Endothelial cell of umbilical vein (primary cell): ENCODE measurements around the gene AP4M1. TPM values are rescaled to one million over a fixed set of nuclear protein-coding genes. Genes with fewer than 3 reads are reported as not detected.

Source experiments
- BruUV-seq: library from RNA; stranded (reverse); fragments of 400-500 nt; replicated peaks from 2 replicates; lab custom pipeline; 2021; lab: Mats Ljungman, UMichigan
- CTCF ChIA-PET: fragments of 300-600, 350-600 bp; sonication (Branson Sonifier 250); formaldehyde crosslinking; loops from one replicate; lab custom pipeline; 2021; ENCODE audit warnings: antibody characterized with exemption, inconsistent platforms; lab: Charles Lee
- POLR2A ChIA-PET: fragments of 300-600, 350-600 bp; sonication (Branson Sonifier 250); formaldehyde crosslinking; loops from one replicate; lab custom pipeline; 2021; ENCODE audit warnings: antibody characterized with exemption, inconsistent platforms; lab: Charles Lee
- DNase-seq: peaks from one replicate; pipeline ENCODE4 v3.0.0-alpha.2; 2011; ENCODE audit warnings: low read depth, low spot score
- FAIRE-seq: peaks from 2 replicates; lab custom pipeline; 2011; peaks lifted over from hg19 to GRCh38; lab: Jason Lieb, UNC
- H2AFZ ChIP-seq: 2 replicates; pipeline ENCODE4 v1.6.0; 2012; ENCODE audit warnings: low read depth, low read length, control low read depth, inconsistent platforms
- H3K27ac ChIP-seq: 2 replicates; pipeline ENCODE4 v1.5.1; 2011; ENCODE audit warnings: low read depth, mild to moderate bottlenecking, control low read depth, low read length, moderate library complexity; ENCODE audit not compliant: insufficient read depth
- H3K27me3 ChIP-seq, 2 experiments: 2 replicates each; pipeline versions ENCODE4 v1.6.0 to v1.6.1; 2011; ENCODE audit warnings: low read length in 2 of 2, mixed read lengths in 1 of 2; ENCODE audit not compliant: control insufficient read depth in 2 of 2, insufficient read depth in 2 of 2
- H3K36me3 ChIP-seq, 2 experiments: 2 replicates in 1 of 2; 3 replicates in 1 of 2; pipeline ENCODE4 v1.5.1; 2011; ENCODE audit warnings: low read length in 2 of 2, mild to moderate bottlenecking in 1 of 2, moderate library complexity in 1 of 2; ENCODE audit not compliant: control insufficient read depth in 2 of 2, insufficient read depth in 2 of 2; ENCODE audit errors: extremely low read depth in 1 of 2
- H3K4me1 ChIP-seq: 3 replicates; pipeline ENCODE4 v1.5.1; 2011; ENCODE audit warnings: mild to moderate bottlenecking, low read length; ENCODE audit not compliant: control insufficient read depth, insufficient read depth; ENCODE audit errors: extremely low read depth
- H3K4me2 ChIP-seq: 2 replicates; pipeline ENCODE4 v1.6.1; 2011; ENCODE audit warnings: low read length, control low read depth, mixed read lengths; ENCODE audit not compliant: insufficient read depth
- H3K4me3 ChIP-seq, 3 experiments: fragments of 200-600 bp in 1 of 3; sonication (generic), shearing (Covaris generic) in 1 of 3; replicated peaks in 1 of 3; 2 replicates each; pipeline ENCODE4 v1.5.1; 2011 to 2016; ENCODE audit warnings: control low read depth in 3 of 3, low read length in 3 of 3, mild to moderate bottlenecking in 2 of 3, inconsistent platforms in 1 of 3, low read depth in 1 of 3, moderate library complexity in 1 of 3; ENCODE audit not compliant: insufficient read depth in 1 of 3
- H3K79me2 ChIP-seq: 2 replicates; pipeline ENCODE4 v1.6.0; 2012; ENCODE audit warnings: low read length, inconsistent platforms; ENCODE audit not compliant: control insufficient read depth, insufficient read depth
- H3K9ac ChIP-seq: replicated peaks from 2 replicates; pipeline ENCODE3; 2011; ENCODE audit warnings: low read length, control low read depth; ENCODE audit not compliant: insufficient read depth; ENCODE audit errors: extremely low read depth
- H3K9me1 ChIP-seq: replicated peaks from 3 replicates; pipeline ENCODE4 v1.6.0; 2011; ENCODE audit warnings: mild to moderate bottlenecking, low read length; ENCODE audit not compliant: control insufficient read depth, insufficient read depth; ENCODE audit errors: extremely low read depth
- H3K9me3 ChIP-seq: replicated peaks from 2 replicates; pipeline ENCODE4 v1.5.1; 2012; ENCODE audit warnings: low read length, inconsistent platforms; ENCODE audit not compliant: control insufficient read depth, insufficient read depth
- H4K20me1 ChIP-seq: replicated peaks from 2 replicates; pipeline ENCODE3; 2011; ENCODE audit warnings: mild to moderate bottlenecking, low read length; ENCODE audit not compliant: control insufficient read depth, insufficient read depth; ENCODE audit errors: extremely low read depth
- CTCF ChIP-seq, 2 donors: IDR thresholded peaks; 1 replicate in 1 of 2; 2 replicates in 1 of 2; pipeline ENCODE4 v1.5.1; 2011; ENCODE audit warnings: low read length in 2 of 2, mild to moderate bottlenecking in 2 of 2, moderate library complexity in 2 of 2, control low read depth in 1 of 2, inconsistent platforms in 1 of 2, low read depth in 1 of 2; ENCODE audit not compliant: insufficient read depth in 1 of 2; ENCODE audit errors: extremely low read depth in 1 of 2
- EZH2 ChIP-seq: IDR thresholded peaks from 2 replicates; pipeline ENCODE4 v1.6.1; 2012; ENCODE audit warnings: borderline replicate concordance, low read depth, mild to moderate bottlenecking, moderate library complexity, low read length, inconsistent platforms; ENCODE audit not compliant: severe bottlenecking
- FOS ChIP-seq: IDR thresholded peaks from 2 replicates; pipeline ENCODE4 v1.6.1; 2011; ENCODE audit warnings: mild to moderate bottlenecking, low read length, moderate library complexity, borderline replicate concordance; ENCODE audit not compliant: insufficient read depth
- GATA2 ChIP-seq: IDR thresholded peaks from 2 replicates; pipeline ENCODE4 v1.7.0; 2011; ENCODE audit warnings: low read depth, mild to moderate bottlenecking, moderate library complexity, mixed read lengths, low read length; ENCODE audit not compliant: insufficient read length, insufficient read depth
- JUN ChIP-seq: IDR thresholded peaks from 2 replicates; pipeline ENCODE4 v1.6.1; 2011; ENCODE audit warnings: borderline replicate concordance, low read depth; ENCODE audit not compliant: insufficient read length, insufficient read depth
- MAX ChIP-seq: IDR thresholded peaks from 2 replicates; pipeline ENCODE4 v1.6.1; 2011; ENCODE audit not compliant: insufficient read depth, insufficient read length
- MYC ChIP-seq: IDR thresholded peaks from one replicate; pipeline ENCODE4 v1.6.1; 2011; ENCODE audit warnings: mild to moderate bottlenecking, low read depth, low read length
- POLR2A ChIP-seq: IDR thresholded peaks from 2 replicates; pipeline ENCODE4 v1.6.1; 2012; ENCODE audit warnings: low read depth, mild to moderate bottlenecking, control low read depth, low read length
- POLR2AphosphoS5 ChIP-seq: IDR thresholded peaks from 2 replicates; pipeline ENCODE4 v1.6.1; 2012; ENCODE audit warnings: low read depth, mild to moderate bottlenecking, control low read depth, low read length, moderate library complexity; ENCODE audit not compliant: insufficient read depth
- dilution Hi-C: fragments of 300-500 bp; cut with MboI; formaldehyde crosslinking; loops from one replicate; pipeline ENCODE4 v1.15.0; 2019; ENCODE audit warnings: low sequenced_read_pairs; ENCODE audit not compliant: extremely low pct_ligation_motif_present
- intact Hi-C: fragments of 100-400 bp; cut with micrococcal nuclease; formaldehyde crosslinking; loops from one replicate; pipeline ENCODE4 v1.10.0; 2022
- polyA plus RNA-seq, 4 experiments: library from polyadenylated mRNA; depleted of rRNA in 3 of 4; stranded (reverse) in 3 of 4; unstranded in 1 of 4; fragments of >200 nt; gene quantifications; 2 replicates each; pipeline versions ENCODE4 v1.2.1 to v1.2.3, GENCODE V29; 2011 to 2012; ENCODE audit warnings: missing spikeins in 1 of 4
- total RNA-seq: library from RNA; stranded (reverse); gene quantifications from 2 replicates; pipeline ENCODE4 v1.2.3, GENCODE V29; 2021

AP4M1 gene
- total and polyA plus RNA-seq, 2 donors (not counting 3 experiments of a cell fraction or from before 2014, with no cell fraction given) = 20.5 to 27.4 TPM

GRCh38 chr7:100122568-100122967, 21.1 kb downstream of the AP4M1 start:
- CTCF ChIA-PET = interaction anchor here (1.0 kb wide), 1 partner anchor 8 kb away, joined by 3 read pairs; no protein-coding TSS in a partner anchor

More at GRCh38 chr7:100122568-100122967, 21.1 kb downstream of the AP4M1 start:
- dilution Hi-C loops = no loop called here
- Histone ChIP-seq H3K27me3 (no peaks in the 10 kb centered on the region), H3K4me1 (peaks cover 16% of the 10 kb centered on the region), H3K27ac (no peak overlapping the region), H3K9me3 (no peaks in the 10 kb centered on the region), H3K9ac (no peak overlapping the region), H3K4me2 (no peak overlapping the region), H3K9me1 (no peaks in the 10 kb centered on the region), H2AFZ (no peak overlapping the region), H3K4me3 (no peak overlapping the region), H3K79me2 (peaks cover 10% of the 10 kb centered on the region), H3K36me3 (peaks cover 0 to 2% of the 10 kb centered on the region in 2 experiments), H4K20me1 (no peaks in the 10 kb centered on the region)
- FAIRE-seq (no peak), DNase-seq (no peak)
- intact Hi-C loops = no loop called here
- no peak for TF ChIP-seq EZH2
- no peak for TF ChIP-seq POLR2A
- TF ChIP-seq FOS = no peak
- no peak for TF ChIP-seq GATA2
- TF ChIP-seq CTCF (IDR thresholded peaks at IDR 0.05; ENCODE audit: extremely low read depth in 1 of 2, insufficient read depth in 1 of 2, low read depth in 1 of 2, low read length in 2 of 2) = no peak
- TF ChIP-seq MAX = no peak
- TF ChIP-seq JUN = no peak
- no peak for TF ChIP-seq MYC
- TF ChIP-seq POLR2AphosphoS5 = no peak
- POLR2A ChIA-PET = no interaction called here
- no TSS peak for BruUV-seq
